B cell (primary cell): ENCODE results near the gene SLC22A12. TPM values are rescaled to one million over a fixed set of nuclear protein-coding genes. Genes with fewer than 3 reads are reported as not detected.

ENCODE experiments used
- ATAC-seq: fragments of 200-7000 bp; cut with Tn5 transposase; one replicate; pipeline ENCODE4 v1.10.0; 2021; ENCODE audit warnings: low read depth, mild to moderate bottlenecking, moderate number of reproducible peaks, moderate library complexity
- CTCF ChIA-PET: fragments of 350-600 bp; sonication (Branson Sonifier 250); formaldehyde crosslinking; loops from one replicate; lab custom pipeline; 2021; ENCODE audit warnings: antibody characterized with exemption, inconsistent platforms; lab: Charles Lee
- POLR2A ChIA-PET: fragments of 350-600 bp; sonication (Branson Sonifier 250); formaldehyde crosslinking; loops from one replicate; lab custom pipeline; 2021; ENCODE audit warnings: antibody characterized with exemption; lab: Charles Lee
- DNase-seq: peaks from one replicate; pipeline ENCODE4 v3.0.0; 2013
- H2AFZ ChIP-seq: 2 replicates; pipeline ENCODE4 v1.6.1; 2012; ENCODE audit warnings: mild to moderate bottlenecking, low read depth, low read length; ENCODE audit not compliant: insufficient read depth, poor library complexity, severe bottlenecking
- H3K27ac ChIP-seq, 2 donors: 1 replicate in 1 of 2; 2 replicates in 1 of 2; pipeline ENCODE4 v1.5.1; 2012 to 2013; ENCODE audit warnings: low read length in 2 of 2, mild to moderate bottlenecking in 2 of 2, moderate library complexity in 1 of 2
- H3K27me3 ChIP-seq, 4 experiments: fragments of 200-600 bp in 1 of 4; sonication (generic) in 1 of 4; replicated peaks in 1 of 4; 1 replicate in 2 of 4; 2 replicates in 2 of 4; pipeline versions ENCODE4 v1.6.1 to v1.7.0; 2013 to 2016; ENCODE audit warnings: low read length in 3 of 4, mild to moderate bottlenecking in 2 of 4, mixed read lengths in 1 of 4, moderate library complexity in 1 of 4; ENCODE audit not compliant: insufficient read depth in 4 of 4, control insufficient read depth in 3 of 4; ENCODE audit errors: control extremely low read depth in 1 of 4
- H3K36me3 ChIP-seq, 2 experiments: replicated peaks in 1 of 2; 1 replicate in 1 of 2; 2 replicates in 1 of 2; pipeline versions ENCODE4 v1.6.1 to v1.7.1; 2013; ENCODE audit warnings: low read length in 1 of 2; ENCODE audit not compliant: insufficient read depth in 2 of 2, control insufficient read depth in 1 of 2; ENCODE audit errors: control extremely low read depth in 1 of 2, extremely low read depth in 1 of 2
- H3K4me1 ChIP-seq, 2 donors: fragments of 200-600 bp in 1 of 2; sonication (generic) in 1 of 2; 1 replicate in 1 of 2; 2 replicates in 1 of 2; pipeline versions ENCODE4 v1.5.1 to v1.6.1; 2013 to 2017; ENCODE audit warnings: low read length in 2 of 2; ENCODE audit not compliant: control insufficient read depth in 2 of 2, insufficient read depth in 2 of 2
- H3K4me2 ChIP-seq: replicated peaks from 2 replicates; pipeline ENCODE3; 2012; ENCODE audit warnings: mild to moderate bottlenecking, low read depth, low read length; ENCODE audit not compliant: poor library complexity, severe bottlenecking
- H3K4me3 ChIP-seq, 5 experiments: fragments of 200-600 bp in 1 of 5; sonication (generic) in 1 of 5; 1 replicate in 3 of 5; 2 replicates in 2 of 5; pipeline versions ENCODE4 v1.5.1 to v1.7.0; 2011 to 2016; ENCODE audit warnings: low read length in 4 of 5, mild to moderate bottlenecking in 4 of 5, low read depth in 2 of 5, control low read depth in 1 of 5, moderate library complexity in 1 of 5; ENCODE audit not compliant: insufficient read depth in 1 of 5; ENCODE audit errors: control extremely low read depth in 1 of 5, extremely low read depth in 1 of 5
- H3K79me2 ChIP-seq: fragments of 200-600 bp; sonication (generic); one replicate; pipeline ENCODE4 v1.6.0; 2016; ENCODE audit warnings: low read length; ENCODE audit not compliant: control insufficient read depth, insufficient read depth
- H3K9ac ChIP-seq: fragments of 200-600 bp; sonication (generic); 2 replicates; pipeline ENCODE4 v1.6.1; 2017; ENCODE audit warnings: mild to moderate bottlenecking, low read length, moderate library complexity
- H3K9me3 ChIP-seq, 3 donors: one replicate each; pipeline versions ENCODE4 v1.6.1 to v1.7.1; 2013; ENCODE audit warnings: low read length in 2 of 3; ENCODE audit not compliant: control insufficient read depth in 2 of 3, insufficient read depth in 1 of 3; ENCODE audit errors: control extremely low read depth in 1 of 3
- H4K20me1 ChIP-seq: 2 replicates; pipeline ENCODE4 v1.6.0; 2012; ENCODE audit warnings: mild to moderate bottlenecking, low read length; ENCODE audit not compliant: insufficient read depth, control insufficient read depth, poor library complexity, severe bottlenecking
- H3K27ac Mint-ChIP-seq: one replicate; pipeline ENCODE4 v1.8.0; 2021; ENCODE audit warnings: mixed read lengths
- H3K27me3 Mint-ChIP-seq: one replicate; pipeline ENCODE4 v1.8.0; 2021; ENCODE audit warnings: mixed read lengths
- H3K4me1 Mint-ChIP-seq: one replicate; pipeline ENCODE4 v1.8.0; 2021; ENCODE audit warnings: mixed read lengths
- H3K4me3 Mint-ChIP-seq: one replicate; pipeline ENCODE4 v1.8.0; 2021; ENCODE audit warnings: mixed read lengths
- H3K9me3 Mint-ChIP-seq: one replicate; pipeline ENCODE4 v1.8.0; 2022; ENCODE audit warnings: mixed read lengths; ENCODE audit not compliant: insufficient read depth
- EZH2 ChIP-seq: IDR thresholded peaks from 2 replicates; pipeline ENCODE4 v1.6.1; 2012; ENCODE audit warnings: borderline replicate concordance, low read depth, mild to moderate bottlenecking, moderate library complexity, low read length; ENCODE audit not compliant: insufficient read depth, poor library complexity, severe bottlenecking
- WGBS: methylation state at CpG from one replicate; pipeline ENCODE4 v1.1.5; 2013; ENCODE audit warnings: missing lambda C conversion rate; ENCODE audit not compliant: insufficient coverage; 5-methylcytosine and 5-hydroxymethylcytosine counted together
- intact Hi-C: fragments of 100-400 bp; cut with micrococcal nuclease; formaldehyde crosslinking; loops from one replicate; pipeline ENCODE4 v1.10.0; 2022
- polyA plus RNA-seq: library from polyadenylated mRNA; depleted of rRNA; stranded (reverse); fragments of >200 nt; gene quantifications from 2 replicates; pipeline ENCODE4 v1.2.3, GENCODE V29; 2012
- total RNA-seq, 2 donors: library from RNA; stranded (reverse); fragments of 120-200 nt in 1 of 2; gene quantifications; 1 replicate in 1 of 2; 2 replicates in 1 of 2; pipeline versions ENCODE4 v1.2.3 to v1.2.4, GENCODE V29; 2013 to 2022
- TF ChIP-seq, protein P1 (sequence below): fragments of 200-600 bp; IDR thresholded peaks from one replicate; pipeline ENCODE4 v1.8.0; 2022; ENCODE audit warnings: antibody characterized with exemption, mild to moderate bottlenecking

SLC22A12 gene
- total and polyA plus RNA-seq, 2 donors (not counting 1 experiment from before 2014, with no cell fraction given): not detected

GRCh38 chr11:64542172-64543125 lies 48.6 kb upstream of the SLC22A12 start:
- Histone ChIP-seq H3K4me3 (no peak overlapping the region), H3K36me3 (no peaks in the 10 kb centered on the region), H3K4me2 (no peak overlapping the region), H4K20me1 (no peaks in the 10 kb centered on the region), H2AFZ (no peak overlapping the region), H3K79me2 (no peaks in the 10 kb centered on the region), H3K9ac (no peak overlapping the region), H3K9me3 (peaks cover 0 to 2% (median 0%) of the 10 kb centered on the region in 3 donors), H3K27me3 (peaks cover 0 to 28% (median 2%) of the 10 kb centered on the region in 4 experiments), H3K27ac (no peak overlapping the region), H3K4me1 (peaks cover 6 to 9% of the 10 kb centered on the region in 2 donors)
- H3K27me3 Mint-ChIP-seq: peaks cover 39% of the 10 kb centered on the region
- ChIA-PET CTCF (no interaction called here), POLR2A (no interaction called here)
- no peak for ATAC-seq
- WGBS: 96% methylated on average over 28 of the region's 35 CpGs
- no peak for DNase-seq
- intact Hi-C loops: no loop called here
- H3K9me3 Mint-ChIP-seq: no peaks in the 10 kb centered on the region
- no peak for TF ChIP-seq EZH2
- TF ChIP-seq, protein P1, sequence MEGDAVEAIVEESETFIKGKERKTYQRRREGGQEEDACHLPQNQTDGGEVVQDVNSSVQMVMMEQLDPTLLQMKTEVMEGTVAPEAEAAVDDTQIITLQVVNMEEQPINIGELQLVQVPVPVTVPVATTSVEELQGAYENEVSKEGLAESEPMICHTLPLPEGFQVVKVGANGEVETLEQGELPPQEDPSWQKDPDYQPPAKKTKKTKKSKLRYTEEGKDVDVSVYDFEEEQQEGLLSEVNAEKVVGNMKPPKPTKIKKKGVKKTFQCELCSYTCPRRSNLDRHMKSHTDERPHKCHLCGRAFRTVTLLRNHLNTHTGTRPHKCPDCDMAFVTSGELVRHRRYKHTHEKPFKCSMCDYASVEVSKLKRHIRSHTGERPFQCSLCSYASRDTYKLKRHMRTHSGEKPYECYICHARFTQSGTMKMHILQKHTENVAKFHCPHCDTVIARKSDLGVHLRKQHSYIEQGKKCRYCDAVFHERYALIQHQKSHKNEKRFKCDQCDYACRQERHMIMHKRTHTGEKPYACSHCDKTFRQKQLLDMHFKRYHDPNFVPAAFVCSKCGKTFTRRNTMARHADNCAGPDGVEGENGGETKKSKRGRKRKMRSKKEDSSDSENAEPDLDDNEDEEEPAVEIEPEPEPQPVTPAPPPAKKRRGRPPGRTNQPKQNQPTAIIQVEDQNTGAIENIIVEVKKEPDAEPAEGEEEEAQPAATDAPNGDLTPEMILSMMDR: no peak
- no peak overlapping the region for H3K27ac Mint-ChIP-seq
- H3K4me3 Mint-ChIP-seq: no peak overlapping the region
- peaks cover 9% of the 10 kb centered on the region for H3K4me1 Mint-ChIP-seq

- Histone ChIP-seq H2AFZ (no peak overlapping the region), H3K9me3 (no peaks in the 10 kb centered on the region), H3K4me2 (no peak overlapping the region), H3K4me3 (no peak overlapping the region), H3K9ac (no peak overlapping the region), H4K20me1 (no peaks in the 10 kb centered on the region), H3K79me2 (no peaks in the 10 kb centered on the region), H3K27ac (no peak overlapping the region), H3K27me3 (peaks cover 0 to 18% (median 0%) of the 10 kb centered on the region in 4 experiments), H3K4me1 (peaks cover 2 to 3% of the 10 kb centered on the region in 2 donors), H3K36me3 (no peaks in the 10 kb centered on the region)
- Mint-ChIP-seq H3K4me3 (no peak overlapping the region), H3K9me3 (no peaks in the 10 kb centered on the region), H3K27ac (no peak overlapping the region), H3K4me1 (peaks cover under 1% of the 10 kb centered on the region), H3K27me3 (peaks cover 31% of the 10 kb centered on the region)
- ChIA-PET CTCF (no interaction called here), POLR2A (no interaction called here)
- TF ChIP-seq EZH2: no peak
- TF ChIP-seq, protein P1: peak; percentile 24
- ATAC-seq: no peak
- intact Hi-C loops: no loop called here
- no peak for DNase-seq
Observed at GRCh38 chr11:64543818-64544217, 47.2 kb upstream of the SLC22A12 start.
